ENCODE measurements around the gene MYO1G. TPM values are rescaled to one million over a fixed set of nuclear protein-coding genes. Genes with fewer than 3 reads are reported as not detected.

MYO1G gene
- total RNA-seq, 4 donors from 2014 or later, result 0.82 to 7.8 (median 2.8) TPM

- no peak for TF ChIP-seq CTCF (IDR thresholded peaks at IDR 0.05; ENCODE audit: low read depth)
Observed at GRCh38 chr7:45021604-45022296, 42.9 kb upstream of the MYO1G start.

GRCh38 chr7:45020915-45021314, 42.1 kb upstream of the MYO1G start:
- TF ChIP-seq CTCF (IDR thresholded peaks at IDR 0.05; ENCODE audit: low read depth), result no peak

DNA sequence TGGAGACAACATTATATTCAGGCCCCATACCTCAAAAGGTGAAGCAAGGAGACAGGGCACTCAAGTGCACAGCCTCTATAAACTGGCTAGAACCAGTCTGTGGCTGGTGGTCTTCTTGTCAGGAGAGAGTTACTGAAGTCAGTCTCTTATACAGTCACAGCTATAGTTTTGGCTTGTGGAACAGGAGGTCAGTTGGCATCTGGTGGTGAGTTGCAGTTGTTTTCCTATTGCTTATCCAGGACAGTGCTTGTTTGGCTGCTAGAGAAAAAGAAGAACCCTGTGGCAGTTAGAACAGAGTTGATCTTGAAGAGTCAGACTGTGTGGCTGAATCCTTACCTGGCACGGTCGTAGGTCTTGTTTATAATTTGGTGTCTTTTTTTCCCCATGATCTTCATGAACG, 38.4 kb upstream of the MYO1G start:
- no peak for TF ChIP-seq CTCF (IDR thresholded peaks at IDR 0.05; ENCODE audit: low read depth)

DNA sequence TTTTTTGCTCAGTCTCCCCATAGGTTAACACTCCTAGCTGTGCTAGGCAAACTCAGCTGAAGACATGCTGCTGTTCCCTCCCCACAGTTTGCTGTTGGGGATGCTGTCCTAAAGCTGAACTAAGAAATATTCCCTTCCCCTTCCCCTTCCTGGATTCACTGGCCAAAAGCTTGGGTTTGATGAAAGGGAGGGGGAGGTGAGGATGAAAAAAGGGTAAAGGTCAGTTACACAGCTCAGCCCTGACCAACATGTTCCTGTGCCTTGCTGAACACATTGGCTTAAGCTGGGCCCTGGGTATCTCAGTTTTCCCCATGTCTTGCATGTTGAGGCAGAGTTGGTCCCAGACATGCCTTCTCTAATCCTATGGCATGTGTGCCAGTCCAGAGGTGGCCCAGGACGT, 36.5 kb upstream of the MYO1G start:
- TF ChIP-seq CTCF (IDR thresholded peaks at IDR 0.05; ENCODE audit: low read depth), result no peak

DNA sequence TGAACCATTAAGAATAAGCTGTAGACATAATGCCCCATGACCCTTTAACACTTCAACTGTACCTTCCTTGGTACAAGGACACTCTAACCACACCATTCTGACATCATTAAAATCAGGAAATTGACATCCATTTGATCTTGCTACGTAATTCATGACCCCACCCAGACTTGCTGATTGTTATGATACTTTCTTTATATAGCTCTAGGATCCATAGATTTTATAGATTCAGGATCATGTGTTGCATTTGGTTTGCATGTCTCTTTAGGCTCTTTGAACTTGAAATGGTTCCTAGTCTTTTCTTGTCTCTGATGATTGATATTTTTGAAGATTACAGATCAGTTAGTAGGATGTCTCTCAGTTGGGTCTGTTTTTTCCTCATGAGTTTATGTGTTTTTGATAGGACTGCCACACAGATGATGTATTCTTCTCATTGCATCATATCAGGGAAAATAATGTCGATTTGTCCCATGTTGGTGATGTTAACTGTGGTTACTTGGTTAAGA, 34.7 kb upstream of the MYO1G start:
- no peak for TF ChIP-seq CTCF (IDR thresholded peaks at IDR 0.05; ENCODE audit: low read depth)

DNA sequence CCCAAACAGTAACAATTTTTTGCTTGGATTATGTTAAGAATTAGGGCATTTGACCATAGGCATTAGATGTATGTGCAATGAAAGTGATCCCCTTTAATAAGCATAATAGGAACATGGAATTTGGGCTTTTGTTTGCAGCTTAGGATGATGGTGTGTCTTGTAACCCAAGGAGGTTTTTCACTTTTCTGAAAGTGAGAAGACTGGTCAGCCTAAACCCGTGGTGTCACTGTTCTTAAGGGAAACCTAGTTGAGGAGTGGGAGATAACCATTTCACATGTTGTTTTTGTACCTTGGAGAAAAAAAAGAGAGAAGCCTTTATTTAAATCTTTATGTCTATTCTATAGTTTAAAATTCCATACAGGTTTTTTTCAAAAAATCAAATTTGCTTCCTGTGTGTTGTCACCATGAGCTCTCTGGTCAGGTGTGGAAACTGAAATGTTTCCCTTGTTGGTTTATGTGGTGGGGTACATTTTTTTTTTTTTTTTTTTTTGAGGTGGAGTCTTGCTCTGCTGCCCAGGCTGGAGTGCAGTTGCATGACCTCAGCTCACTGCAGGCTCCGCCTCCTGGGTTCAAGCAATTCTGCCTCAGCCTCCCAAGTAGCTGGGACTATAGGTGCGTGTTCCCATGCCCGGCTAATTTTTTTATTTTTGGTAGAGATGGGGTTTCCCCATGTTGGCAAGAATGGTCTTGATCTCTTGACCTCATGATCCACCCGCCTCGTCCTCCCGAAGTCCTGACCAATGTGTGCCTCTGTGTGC, 28.9 kb upstream of the MYO1G start:
- TF ChIP-seq CTCF (IDR thresholded peaks at IDR 0.05; ENCODE audit: low read depth), result no peak

- no peak for TF ChIP-seq CTCF (IDR thresholded peaks at IDR 0.05; ENCODE audit: low read depth)
Observed at GRCh38 chr7:45007106-45007505, 28.3 kb upstream of the MYO1G start.

Data from subcutaneous adipose tissue (tissue), 4 donors.